Cardiac septum (tissue), 1 donor: ENCODE data around the gene CHIA. TPM values are rescaled to one million over a fixed set of nuclear protein-coding genes. Genes with fewer than 3 reads are reported as not detected.
A peak's percentile ranks its signal among the peaks of the same experiment; 100 is the strongest.
"Not testable (repeated sequence)": the region's sequence is repeated elsewhere in the genome, so short reads cannot be mapped to it uniquely, and the experiment has no call there.

Experiments used
- DNase-seq: peaks from one replicate; pipeline ENCODE4 v3.0.0-alpha.2; 2020; ENCODE audit warnings: low spot score
- intact Hi-C: fragments of 100-400 bp; cut with DNase I; formaldehyde crosslinking; loops from one replicate; pipeline ENCODE4 v1.14.0; 2022
- total RNA-seq: library from RNA; stranded (reverse); fragmentation: NEBNext Ultra II Directional; extraction: Animal tissue kit (Norgen Biotek cat#: 25700); gene quantifications from one replicate; pipeline ENCODE4 v1.2.1, GENCODE V29; 2021
- donor health status: DM: no; HTN: no; CAD: no.

CHIA gene
- total RNA-seq, 1 donor from 2014 or later: not detected

DNA sequence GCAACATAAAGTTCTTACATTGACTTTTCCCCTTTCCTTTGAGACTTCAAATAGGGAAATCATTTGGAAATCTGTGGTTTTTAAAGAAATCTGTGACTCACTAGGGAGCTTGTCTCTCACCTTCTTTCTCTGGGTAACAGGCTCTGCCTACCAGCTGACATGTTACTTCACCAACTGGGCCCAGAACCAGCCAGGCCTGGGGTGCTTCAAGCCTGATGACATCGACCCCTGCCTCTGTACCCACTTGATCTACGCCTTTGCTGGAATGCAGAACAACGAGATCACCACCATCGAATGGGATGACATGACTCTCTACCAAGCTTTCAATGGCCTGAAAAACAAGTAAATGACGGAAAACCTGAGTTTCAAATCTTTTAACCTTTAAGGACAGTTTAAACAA is 9.2 kb upstream of the CHIA start:
- no peak for DNase-seq
- intact Hi-C loops: no loop called here

DNA sequence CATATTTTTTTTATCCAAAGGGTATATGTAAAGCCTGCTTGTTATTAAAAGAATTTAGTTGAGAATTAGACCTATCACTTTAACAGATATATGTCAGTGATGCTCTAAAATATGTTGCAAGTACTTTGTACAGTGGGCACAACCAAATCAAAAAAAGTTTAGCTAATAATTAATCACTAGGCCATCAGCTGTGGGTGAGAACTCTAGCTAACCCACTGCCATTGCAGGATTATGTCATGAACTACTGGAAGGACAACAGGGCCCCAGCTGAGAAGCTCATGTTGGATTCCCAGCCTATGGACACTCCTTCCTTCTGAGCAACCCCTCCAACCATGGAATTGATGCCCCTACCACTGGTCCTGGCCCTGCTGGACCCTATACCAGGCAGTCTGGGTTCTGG is 6.8 kb upstream of the CHIA start:
- intact Hi-C loops: no loop called here
- DNase-seq: no peak

DNA sequence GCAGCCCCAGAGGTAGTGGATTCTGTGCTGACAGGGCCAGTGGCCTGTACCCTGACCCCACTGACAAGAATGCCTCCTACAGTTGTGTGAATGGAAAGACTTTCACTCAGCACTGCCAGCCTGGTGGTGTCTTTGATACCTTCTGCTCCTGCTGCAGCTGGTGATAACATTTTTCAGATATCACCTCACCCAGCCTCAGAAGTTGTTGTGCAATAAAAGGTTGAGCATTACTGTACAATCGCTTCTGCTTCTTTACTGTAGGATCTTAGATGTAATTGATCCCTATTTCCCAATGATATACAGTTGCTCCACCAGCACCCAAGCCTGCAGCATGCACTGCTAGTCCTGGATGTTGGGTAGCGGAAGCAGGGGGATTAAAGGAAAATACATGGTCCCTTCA is 4.8 kb upstream of the CHIA start:
- intact Hi-C loops: no loop called here

DNA sequence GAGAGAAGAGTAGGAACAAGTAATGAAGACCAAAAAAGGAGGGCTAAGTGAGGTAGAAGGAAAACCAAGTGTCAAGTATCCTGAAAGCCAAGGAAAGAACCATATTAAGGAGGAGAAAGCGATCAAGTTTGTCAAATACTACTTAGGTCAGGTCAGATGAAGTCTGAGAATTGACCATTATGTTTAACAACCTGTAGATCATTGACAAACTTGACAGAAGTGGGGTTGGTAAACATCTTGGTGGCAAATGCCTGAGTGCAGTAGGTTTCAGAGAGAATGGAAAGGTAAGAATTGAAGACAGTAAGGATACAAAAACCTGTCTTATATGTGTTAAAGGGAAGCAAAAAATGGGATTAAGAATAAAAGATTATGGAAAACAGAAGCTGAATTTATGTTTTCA is 3.7 kb upstream of the CHIA start:
- intact Hi-C loops: no loop called here
- DNase-seq: no peak

More for the DNA sequence above, 4.8 kb upstream of the CHIA start:
- no peak for DNase-seq

DNA sequence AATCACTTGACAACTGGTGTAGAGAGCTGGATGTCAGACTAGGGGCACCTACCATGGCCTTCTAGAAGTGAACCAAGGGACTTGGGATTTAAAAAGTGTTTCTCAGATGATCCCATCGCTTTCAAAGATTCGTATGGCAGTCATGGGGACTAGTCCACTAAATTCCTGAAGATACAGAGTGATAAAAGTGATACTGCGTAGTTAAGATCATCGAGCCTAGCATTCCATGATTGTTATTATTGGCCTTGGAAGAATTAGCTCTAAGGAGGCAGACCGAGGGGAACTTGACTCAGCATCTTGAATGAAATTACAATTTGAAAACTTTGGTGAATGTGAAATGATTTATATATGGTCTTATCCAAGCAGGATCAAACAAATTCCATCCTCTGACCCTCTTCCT is 1.3 kb upstream of the CHIA start:
- intact Hi-C loops: no loop called here
- DNase-seq: no peak

DNA sequence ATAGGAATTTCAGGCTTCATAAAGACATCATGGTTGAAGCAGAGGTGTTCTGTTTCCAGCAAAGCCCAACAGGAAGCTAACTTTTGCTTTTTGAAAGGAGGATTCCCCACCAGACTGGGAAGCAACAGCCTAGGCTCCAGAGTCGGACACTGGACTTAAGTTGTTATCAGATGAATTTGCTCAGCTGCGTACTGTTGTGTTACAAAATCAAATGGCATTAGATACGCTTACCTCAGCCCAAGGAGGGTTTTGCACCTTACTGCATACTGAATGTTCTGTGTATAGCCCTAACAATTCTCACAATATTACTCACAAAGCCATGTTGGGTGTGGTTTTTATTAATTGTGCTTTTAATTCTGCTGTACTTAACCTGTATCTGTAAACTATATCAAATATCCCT is 547 bp upstream of the CHIA start:
- intact Hi-C loops: no loop called here
- no peak for DNase-seq

DNA sequence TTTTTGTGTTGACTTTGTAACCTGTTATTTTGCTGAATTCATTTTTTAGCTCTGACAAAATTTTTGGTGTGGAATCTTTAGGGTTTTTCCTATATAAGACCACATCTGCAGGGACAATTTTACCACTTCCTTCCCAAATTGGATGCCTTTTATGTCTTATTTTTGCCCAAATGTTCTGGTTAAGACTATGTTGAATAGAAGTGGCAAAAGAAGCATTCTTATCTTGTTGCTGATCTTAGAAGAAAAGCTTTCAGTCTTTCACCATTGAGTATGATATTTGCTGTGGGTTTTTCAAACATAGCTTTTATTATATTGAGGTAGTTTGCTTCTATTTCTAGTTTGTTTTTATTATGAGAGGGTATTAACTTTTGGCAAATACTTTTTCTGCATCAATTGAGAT is 3.7 kb downstream of the CHIA start:
- no peak for DNase-seq
- intact Hi-C loops: no loop called here

DNA sequence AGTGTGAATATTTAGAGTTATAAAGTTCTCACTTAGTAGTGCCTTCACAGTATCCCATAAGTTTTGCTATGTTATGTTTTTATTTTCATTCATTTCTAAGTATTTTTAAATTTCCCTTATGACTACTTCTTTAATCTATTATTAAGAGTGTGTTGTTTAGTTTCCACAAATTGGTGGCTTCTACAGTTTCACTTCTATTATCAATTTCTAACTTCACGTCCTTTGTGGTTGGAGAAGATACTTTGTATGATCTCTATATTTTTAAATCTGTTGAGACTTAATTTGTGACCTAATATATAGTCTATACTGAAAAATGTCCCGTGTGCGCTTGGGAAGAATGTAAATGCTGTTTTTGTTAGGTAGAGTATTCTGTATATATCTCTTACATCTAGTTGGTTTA is 11.7 kb downstream of the CHIA start:
- DNase-seq: no peak
- intact Hi-C loops: no loop called here

DNA sequence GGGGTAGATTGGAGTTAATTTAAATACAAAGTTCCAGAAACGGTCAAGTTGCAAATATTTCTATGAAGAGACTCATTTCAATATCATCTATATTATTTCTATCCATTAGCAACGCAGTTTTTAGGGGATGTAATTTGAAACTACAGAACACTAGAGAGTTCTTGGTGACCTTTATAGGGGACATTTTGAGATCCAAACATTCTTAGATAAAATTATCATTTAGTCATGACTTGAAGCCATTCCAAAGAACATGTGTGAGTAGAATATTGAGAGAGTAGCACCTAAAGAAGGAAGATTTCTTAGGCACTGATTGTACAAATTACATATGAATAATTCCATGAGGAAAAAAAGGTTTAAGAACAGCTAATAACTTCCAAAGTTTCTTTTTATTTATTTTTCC is 19.0 kb downstream of the CHIA start:
- DNase-seq: no peak
- intact Hi-C loops: no loop called here

DNA sequence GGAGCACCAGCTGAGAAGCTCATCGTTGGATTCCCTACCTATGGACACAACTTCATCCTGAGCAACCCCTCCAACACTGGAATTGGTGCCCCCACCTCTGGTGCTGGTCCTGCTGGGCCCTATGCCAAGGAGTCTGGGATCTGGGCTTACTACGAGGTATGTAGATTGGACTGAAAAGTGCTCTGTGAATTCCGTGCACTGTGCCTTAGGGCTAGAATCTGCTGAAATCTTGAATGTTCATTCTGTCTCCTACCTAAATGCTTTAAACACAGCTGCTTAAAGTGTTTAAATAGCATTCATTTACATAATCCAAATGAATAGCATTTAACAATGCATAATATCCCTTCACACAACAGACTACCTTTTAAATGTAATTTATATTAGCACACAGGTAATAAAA is 27.9 kb downstream of the CHIA start:
- intact Hi-C loops: no loop called here
- DNase-seq: no peak

DNA sequence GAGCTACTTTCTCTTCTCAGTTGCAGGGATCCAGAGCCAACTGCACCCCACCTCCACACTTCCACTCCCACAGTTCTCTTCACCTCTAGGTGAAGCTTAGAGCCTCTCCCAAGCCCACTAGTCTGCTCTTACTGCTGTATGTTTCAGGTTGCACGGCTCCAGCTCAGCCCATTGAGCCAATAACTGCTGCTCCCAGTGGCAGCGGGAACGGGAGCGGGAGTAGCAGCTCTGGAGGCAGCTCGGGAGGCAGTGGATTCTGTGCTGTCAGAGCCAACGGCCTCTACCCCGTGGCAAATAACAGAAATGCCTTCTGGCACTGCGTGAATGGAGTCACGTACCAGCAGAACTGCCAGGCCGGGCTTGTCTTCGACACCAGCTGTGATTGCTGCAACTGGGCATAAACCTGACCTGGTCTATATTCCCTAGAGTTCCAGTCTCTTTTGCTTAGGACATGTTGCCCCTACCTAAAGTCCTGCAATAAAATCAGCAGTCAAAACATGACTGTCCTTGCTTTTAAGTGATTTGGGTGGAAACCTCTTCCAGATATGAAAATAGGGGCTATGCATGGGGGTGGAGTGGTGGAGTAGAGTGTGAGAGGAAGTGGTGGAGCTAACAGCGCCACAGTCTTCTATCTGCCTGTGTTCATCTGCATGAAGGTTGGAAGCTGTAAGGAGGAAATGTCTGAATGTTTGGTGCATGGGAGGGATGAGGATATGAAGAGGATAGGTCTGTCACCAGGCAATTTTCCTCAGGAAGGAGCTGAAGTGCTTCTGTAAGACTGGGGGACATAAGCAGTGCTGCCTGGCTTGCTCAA is 29.6 kb downstream of the CHIA start:
- no peak for DNase-seq
- intact Hi-C loops: no loop called here

DNA sequence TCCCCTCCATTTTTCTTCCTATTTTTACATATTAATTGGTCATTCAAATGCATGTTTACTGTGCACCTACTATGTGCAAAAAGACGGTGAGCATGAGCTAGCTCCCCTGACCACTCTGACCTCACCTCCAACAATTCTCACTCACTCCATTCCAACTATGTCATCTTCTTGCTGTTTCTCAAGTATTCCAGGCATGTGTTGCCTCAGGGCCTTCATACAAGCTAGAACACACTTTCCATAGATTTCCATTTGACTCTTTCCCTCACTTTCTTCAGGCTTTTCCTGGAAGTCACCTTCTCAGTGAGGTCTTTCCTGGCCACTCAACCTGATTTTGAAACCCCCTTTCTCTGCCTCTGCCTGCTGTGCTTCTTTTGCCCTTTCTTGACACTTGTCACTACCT is 32.6 kb downstream of the CHIA start:
- intact Hi-C loops: no loop called here
- DNase-seq: no peak

DNA sequence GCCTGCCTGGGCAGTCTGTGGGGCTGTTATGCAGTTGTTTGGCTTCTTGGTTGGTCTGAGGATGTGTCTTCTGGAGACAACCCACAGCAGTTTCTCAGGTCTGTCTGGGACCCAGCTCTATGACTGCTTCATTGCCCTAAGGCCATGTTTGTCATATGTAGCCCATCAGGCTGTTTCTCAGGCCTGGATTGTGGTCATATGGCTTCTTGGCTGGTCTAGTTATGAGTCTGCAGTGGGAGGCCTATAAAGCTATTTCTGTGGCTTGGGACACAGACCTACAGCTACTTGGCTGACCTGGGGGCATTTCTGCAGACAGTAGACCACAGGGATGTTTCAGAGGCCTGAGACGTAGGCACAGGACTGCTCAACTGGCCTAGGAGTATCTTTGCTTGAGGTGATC is 41.5 kb downstream of the CHIA start:
- no peak for DNase-seq
- intact Hi-C loops: no loop called here

DNA sequence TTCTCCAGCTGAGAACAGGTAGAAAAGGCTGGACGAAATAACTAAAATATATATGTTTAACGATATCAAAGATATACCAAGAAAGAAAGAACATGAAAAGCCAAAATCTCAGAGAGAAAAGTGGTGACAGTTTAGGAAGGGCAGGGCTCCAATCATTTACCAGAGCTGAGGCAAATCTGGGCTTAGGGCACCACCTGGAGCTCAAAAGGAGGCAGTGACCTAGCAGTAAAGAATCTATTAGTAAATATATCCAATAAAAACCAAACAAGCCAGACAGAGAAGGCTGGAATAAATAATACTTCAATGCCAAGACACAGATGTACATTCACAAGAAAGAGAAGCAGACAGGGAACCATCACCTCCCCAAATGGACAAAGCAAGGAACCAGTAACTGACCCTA is 43.5 kb downstream of the CHIA start:
- DNase-seq: no peak
- intact Hi-C loops: loop anchor here (1.0 kb wide), 1 partner anchor 111 kb away; no protein-coding TSS in a partner anchor

DNA sequence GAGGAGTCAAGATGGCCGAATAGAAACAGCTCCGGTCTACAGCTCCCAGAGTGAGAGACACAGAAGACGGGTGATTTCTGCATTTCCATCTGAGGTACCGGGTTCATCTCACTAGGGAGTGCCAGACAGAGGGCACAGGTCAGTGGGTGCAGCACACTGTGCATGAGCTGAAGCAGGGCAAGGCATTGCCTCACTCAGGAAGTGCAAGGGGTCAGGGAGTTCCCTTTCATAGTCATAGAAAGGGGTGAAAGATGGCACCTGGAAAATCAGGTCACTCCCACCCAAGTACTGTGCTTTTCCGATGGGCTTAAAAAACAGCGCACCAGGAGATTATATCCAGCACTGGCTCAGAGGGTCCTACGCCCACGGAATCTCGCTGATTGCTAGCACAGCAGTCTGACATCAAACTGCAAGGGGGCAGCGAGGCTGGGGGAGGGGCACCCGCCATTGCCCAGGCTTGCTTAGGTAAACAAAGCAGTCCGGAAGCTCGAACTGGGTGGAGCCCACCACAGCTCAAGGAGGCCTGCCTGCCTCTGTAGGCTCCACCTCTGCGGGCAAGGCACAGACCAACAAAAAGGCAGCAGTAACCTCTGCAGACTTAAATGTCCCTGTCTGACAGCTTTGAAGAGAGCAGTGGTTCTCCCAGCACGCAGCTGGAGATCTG is 44.7 kb downstream of the CHIA start:
- intact Hi-C loops, DNase-seq: not testable (repeated sequence)

DNA sequence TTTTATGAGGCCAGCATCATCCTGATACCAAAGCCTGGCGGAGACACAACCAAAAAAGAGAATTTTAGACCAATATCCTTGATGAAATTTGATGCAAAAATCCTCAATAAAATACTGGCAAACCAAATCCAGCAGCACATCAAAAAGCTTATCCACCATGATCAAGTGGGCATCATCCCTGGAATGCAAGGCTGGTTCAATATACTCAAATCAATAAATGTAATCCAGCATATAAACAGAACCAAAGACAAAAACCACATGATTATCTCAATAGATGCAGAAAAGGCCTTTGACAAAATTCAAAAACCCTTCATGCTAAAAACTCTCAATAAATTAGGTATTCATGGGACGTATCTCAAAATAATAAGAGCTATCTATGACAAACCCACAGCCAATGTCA is 48.2 kb downstream of the CHIA start:
- intact Hi-C loops, DNase-seq: not testable (repeated sequence)

DNA sequence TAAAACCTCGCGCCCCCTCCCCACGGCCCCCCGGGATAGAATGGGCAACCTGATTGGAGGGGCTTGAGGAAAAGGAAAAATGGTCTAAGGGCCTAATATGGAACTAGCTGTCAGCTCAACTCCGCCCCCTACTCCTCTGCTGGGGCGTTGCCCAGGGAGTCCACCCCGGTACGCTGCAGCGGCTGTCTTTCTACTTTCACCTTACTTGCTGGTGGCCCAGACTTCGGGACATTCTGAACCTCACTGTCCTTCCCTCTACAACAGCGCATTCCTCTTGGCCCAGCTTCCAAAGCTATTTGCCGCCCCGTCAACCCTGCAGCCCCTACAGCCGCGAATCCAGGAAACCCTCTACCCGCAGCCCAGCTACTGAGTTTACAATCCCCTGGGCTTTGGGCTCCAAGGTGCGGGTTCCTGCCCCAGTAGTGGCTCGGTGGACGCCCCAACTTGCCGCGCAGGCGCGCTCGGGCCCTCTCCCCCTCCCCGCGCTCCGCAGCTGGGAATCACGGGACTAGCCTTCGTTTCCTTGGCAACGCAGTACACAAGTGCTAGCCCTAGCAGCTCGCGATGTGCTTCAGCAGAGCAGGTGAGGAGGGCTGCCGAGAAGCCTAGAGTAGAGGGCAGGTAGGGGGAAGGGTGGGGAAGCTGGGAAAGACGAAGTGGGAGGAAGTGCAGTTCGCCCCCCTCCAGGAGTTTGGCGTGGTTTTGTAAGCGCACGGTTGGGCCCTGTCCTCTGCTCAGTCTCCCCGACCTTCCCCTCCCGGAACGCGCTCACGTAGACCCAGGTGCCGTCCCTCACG is 55.6 kb downstream of the CHIA start:
- intact Hi-C loops: no loop called here
- peak; percentile 87 for DNase-seq

DNA sequence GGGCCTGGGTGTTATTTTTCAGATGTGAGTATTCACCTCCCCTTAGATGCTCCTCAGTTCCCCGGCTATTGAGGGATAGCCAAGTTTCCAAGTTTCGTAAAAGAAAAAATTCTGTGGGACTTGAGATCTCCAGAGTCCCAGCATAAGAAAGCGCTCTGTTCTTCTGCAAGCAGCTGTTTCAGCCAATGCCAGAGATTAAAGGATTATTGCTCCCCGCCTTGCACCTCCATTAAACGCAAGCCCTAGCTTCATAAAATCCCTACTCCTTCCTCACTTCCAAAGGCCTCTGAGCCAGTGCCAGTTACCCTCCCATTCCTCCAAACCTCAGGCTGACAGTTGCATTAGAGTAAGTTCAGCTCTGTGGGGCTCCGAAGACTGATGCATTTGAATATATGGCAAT is 56.4 kb downstream of the CHIA start:
- intact Hi-C loops: no loop called here
- no peak for DNase-seq

DNA sequence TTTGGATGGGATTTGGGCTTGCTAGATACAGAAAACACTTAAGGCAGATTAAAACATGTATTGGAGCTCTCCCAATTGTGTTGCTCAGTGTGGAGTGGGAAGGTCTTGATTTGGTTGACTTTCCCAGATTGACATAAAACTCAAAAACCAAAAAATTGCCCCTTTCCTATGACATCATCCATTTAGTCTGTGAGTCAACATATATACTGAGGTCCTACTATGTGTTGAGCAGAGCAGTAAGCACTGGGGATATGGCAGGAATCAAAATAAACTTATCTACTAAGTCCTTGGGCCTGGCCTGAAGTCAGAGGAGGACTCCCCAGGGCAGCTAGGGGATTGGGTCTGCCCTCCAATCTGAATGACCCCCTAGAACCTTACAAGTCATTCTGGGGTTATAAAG is 61.0 kb downstream of the CHIA start:
- intact Hi-C loops: no loop called here
- DNase-seq: no peak

DNA sequence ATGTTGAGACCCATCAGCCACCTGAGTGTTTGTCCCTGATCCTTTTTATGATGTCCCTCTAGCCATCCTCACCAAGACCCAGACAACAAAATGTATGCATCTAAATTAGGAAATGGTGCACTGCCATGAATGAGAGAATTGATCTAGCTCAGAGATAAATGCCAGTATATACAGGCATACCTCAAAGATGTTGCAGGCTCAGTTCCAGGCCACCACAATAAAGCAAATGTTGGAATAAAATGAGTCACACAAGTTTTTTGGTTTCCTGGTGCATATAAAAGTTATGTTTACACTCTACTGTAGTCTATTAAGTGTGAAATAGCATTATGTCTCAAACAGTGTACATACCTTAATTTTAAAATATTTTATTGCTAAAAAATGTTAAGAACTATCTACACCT is 63.9 kb downstream of the CHIA start:
- intact Hi-C loops: no loop called here

DNA sequence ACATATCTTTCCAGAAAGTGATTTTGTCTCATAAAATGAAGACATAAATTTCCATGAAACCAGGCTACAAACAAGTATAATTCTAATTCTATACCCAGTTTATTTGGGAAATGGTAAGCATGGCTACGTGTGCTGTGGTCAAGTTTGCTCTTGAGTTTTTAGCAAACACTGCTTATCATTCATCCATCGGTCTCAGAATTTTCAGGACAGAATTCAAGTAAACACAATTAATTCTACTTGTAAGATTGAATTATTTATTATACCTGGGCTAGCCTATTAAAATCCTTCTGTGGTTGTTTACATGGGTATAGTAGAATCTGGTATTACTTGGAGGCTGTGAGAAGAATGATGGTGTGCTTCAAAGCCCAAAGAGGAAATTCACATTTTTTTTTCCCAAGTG is 68.3 kb downstream of the CHIA start:
- no peak for DNase-seq

More for the DNA sequence above, 63.9 kb downstream of the CHIA start:
- no peak for DNase-seq

More for the DNA sequence above, 68.3 kb downstream of the CHIA start:
- intact Hi-C loops: no loop called here
